NB4 (cell line): ENCODE measurements around the gene SYNDIG1.

ENCODE experiments used
- DNase-seq: peaks from one replicate; pipeline ENCODE4 v3.0.0; 2010; ENCODE audit warnings: low read depth
- H3K4me3 ChIP-seq: one replicate; pipeline ENCODE4 v1.5.1; 2011; ENCODE audit warnings: mild to moderate bottlenecking, low read depth, low read length, moderate library complexity
- MAX ChIP-seq: IDR thresholded peaks from 2 replicates; pipeline ENCODE4 v1.6.1; 2011; ENCODE audit warnings: low read depth, low read length
- MYC ChIP-seq: IDR thresholded peaks from 2 replicates; pipeline ENCODE4 v1.6.1; 2011; ENCODE audit warnings: low read depth, low read length
- POLR2A ChIP-seq: IDR thresholded peaks from 2 replicates; pipeline ENCODE4 v1.6.1; 2011; ENCODE audit warnings: mild to moderate bottlenecking; ENCODE audit not compliant: insufficient read length; ENCODE audit errors: extremely low read depth
- TF ChIP-seq, protein P1 (sequence below): IDR thresholded peaks from one replicate; pipeline ENCODE4 v1.5.1; 2012; ENCODE audit warnings: low read depth, low read length

SYNDIG1 gene

DNA sequence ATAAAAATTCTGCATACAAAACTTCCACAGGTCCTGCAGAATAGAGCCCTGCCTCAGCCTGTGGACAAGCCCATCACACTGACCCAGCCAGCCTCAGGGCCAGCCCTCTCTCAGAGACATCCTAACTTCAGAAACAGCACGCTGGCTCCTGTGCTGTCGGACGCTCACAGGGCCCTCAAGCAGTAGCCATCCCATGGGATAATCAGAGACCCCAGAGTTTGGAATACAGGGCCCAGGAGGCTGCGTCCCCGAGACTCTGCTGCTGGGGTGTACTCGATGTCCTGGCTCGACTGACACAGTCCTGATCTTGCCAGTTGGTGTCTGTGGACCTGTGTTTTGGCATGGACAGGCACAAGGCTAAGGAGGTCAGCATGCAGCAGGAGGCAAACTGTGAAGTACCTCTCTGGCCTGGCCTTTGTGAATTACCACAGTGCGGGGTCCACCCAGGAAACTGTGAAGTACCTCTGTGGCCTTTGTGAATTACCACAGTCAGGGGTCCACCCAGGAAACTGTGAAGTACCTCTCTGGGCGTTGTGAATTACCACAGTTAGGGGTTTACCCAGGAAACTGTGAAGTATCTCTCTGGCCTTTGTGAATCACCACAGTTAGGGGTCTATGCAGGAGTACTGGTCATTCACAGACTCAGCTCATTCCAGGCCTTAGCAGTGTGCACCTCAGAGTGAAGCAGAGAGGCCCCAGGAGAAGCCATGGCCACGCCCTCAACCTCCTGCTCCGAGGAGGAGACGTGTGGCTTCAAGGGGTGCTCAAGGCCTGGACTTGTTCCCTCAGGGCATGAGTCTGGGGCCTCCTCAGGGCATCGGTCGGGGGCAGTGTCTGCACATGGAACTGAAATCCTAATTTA, 212.4 kb downstream of the SYNDIG1 start:
- H3K4me3 ChIP-seq: no peak overlapping the region
- no peak for TF ChIP-seq POLR2A
- TF ChIP-seq MAX: no peak
- TF ChIP-seq, protein P1, sequence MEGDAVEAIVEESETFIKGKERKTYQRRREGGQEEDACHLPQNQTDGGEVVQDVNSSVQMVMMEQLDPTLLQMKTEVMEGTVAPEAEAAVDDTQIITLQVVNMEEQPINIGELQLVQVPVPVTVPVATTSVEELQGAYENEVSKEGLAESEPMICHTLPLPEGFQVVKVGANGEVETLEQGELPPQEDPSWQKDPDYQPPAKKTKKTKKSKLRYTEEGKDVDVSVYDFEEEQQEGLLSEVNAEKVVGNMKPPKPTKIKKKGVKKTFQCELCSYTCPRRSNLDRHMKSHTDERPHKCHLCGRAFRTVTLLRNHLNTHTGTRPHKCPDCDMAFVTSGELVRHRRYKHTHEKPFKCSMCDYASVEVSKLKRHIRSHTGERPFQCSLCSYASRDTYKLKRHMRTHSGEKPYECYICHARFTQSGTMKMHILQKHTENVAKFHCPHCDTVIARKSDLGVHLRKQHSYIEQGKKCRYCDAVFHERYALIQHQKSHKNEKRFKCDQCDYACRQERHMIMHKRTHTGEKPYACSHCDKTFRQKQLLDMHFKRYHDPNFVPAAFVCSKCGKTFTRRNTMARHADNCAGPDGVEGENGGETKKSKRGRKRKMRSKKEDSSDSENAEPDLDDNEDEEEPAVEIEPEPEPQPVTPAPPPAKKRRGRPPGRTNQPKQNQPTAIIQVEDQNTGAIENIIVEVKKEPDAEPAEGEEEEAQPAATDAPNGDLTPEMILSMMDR: no peak
- no peak for TF ChIP-seq MYC
- DNase-seq: no peak

DNA sequence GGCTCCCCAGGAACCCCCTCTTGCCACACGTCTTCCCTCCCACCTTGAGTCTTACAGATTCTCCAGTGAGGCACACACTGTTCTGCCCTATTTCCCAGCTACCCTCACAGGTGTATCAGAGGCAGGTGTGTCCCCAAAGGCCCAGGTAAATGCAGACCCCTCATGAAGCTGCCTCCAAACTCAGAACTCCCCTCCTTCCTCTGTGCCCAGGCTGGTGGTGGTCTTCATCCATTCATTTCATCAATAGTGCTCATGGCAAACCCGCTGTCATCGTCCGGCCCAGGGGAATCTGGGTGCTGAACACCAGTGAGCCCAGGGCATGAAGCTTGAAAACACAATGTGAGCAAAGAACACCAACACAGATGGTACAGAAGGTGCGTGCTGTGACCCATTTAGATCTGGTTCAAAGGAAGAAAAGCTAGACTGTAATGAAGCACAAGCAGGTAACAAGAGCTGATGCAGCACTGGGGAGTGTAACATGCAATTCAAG, 213.1 kb downstream of the SYNDIG1 start:
- no peak overlapping the region for H3K4me3 ChIP-seq
- TF ChIP-seq MYC: no peak
- TF ChIP-seq, protein P1: no peak
- DNase-seq: no peak

- TF ChIP-seq POLR2A (no peak), MAX (no peak), MYC (no peak)
- TF ChIP-seq, protein P1: no peak
- no peak for DNase-seq
- no peak overlapping the region for H3K4me3 ChIP-seq
Measured at GRCh38 chr20:24683676-24684075, 214.2 kb downstream of the SYNDIG1 start.

DNA sequence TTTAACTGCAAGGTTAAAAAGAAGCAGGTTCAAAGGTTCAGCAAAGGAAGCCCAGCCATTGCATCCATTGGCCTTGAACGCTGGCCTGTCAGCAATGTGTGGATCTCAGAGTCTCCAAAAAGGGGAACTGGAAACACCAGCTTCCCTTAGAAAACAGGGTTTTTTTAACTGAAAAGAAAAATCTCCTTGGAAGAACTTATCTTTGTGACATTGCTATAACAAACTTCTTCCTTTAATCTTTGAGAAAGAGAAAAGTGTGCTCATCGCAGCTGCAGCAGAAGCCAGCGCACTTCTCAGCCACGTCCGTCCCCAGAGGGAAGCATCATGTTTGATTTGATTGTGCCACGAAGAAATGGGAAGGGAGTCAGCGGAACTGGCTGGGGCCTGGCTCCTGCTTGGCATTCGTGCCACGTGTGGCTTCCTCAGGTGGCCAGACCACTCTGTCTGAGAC, 215.0 kb downstream of the SYNDIG1 start:
- no peak overlapping the region for H3K4me3 ChIP-seq
- TF ChIP-seq MAX: no peak
- TF ChIP-seq, protein P1: no peak
- no peak for TF ChIP-seq MYC
- TF ChIP-seq POLR2A: no peak
- no peak for DNase-seq

DNA sequence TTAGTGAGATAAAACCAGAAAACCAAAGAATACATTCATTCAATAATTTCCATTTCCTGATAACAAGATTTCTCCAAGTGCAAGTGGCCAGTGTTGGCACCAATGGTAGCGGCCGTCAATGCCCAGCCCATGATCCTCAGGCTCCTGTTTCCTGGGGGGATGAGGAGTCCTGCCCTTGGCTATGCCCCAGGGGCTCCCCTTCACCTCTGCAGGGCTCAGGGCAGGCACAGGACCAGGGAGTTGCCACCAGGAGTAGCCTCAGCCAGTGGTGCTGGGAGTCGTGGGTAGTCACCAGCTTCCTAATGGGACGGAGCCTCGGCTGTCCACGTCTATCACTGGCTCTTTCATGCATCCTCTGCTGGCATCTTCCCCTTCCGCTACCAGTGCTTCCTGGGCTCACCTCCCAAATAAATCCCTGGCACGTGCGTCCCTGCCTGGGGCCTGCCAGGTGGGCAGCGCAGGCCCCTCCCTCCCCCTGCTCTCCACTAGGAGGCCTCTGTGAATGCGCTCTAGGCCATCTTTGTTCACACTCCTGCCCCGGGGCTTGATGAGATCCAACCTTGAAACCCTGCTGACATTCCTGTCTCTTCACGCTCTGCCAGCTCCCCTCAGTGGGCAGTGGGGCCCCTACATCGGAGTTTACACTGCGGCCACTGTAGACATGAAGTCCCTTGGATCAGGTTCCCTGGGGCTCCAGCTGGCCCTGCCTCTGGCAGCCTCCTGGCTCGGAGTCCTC, 215.7 kb downstream of the SYNDIG1 start:
- no peak for DNase-seq
- no peak for TF ChIP-seq POLR2A
- no peak for TF ChIP-seq MAX
- TF ChIP-seq MYC: no peak
- TF ChIP-seq, protein P1: no peak
- H3K4me3 ChIP-seq: no peak overlapping the region
